ENCODE results near the gene SCARB1. TPM values are rescaled to one million over a fixed set of nuclear protein-coding genes. Genes with fewer than 3 reads are reported as not detected.

SCARB1 gene
- total RNA-seq, 1 experiment from 2014 or later, result 359 TPM

GRCh38 chr12:124812356-124812755, 51.3 kb downstream of the SCARB1 start:
- in situ Hi-C loops (cut with HindIII; ENCODE audit: low pct_unique_long_range_greater_than_20kb, low sequenced_read_pairs), result no loop called here
- intact Hi-C loops (cut with micrococcal nuclease; ENCODE audit: unreplicated experiment), result no loop called here
- ATAC-seq (no peak), DNase-seq (ENCODE audit: low read depth, low spot score) (no peak)
- Histone ChIP-seq H3K36me3 (ENCODE audit: control insufficient read depth, insufficient read depth, low read length) (no peaks in the 10 kb centered on the region; the same call in 1 of the 2 replicates), H3K4me3 (ENCODE audit: low read depth in 2 of 2, low read length in 2 of 2) (no peak overlapping the region), H3K4me1 (ENCODE audit: control insufficient read depth, insufficient read depth, low read length) (no peaks in the 10 kb centered on the region), H3K9me3 (ENCODE audit: control insufficient read depth, insufficient read depth, low read depth, low read length) (no peaks in the 10 kb centered on the region), H3K27ac (ENCODE audit: low read length) (no peak overlapping the region), H3K27me3 (ENCODE audit: control insufficient read depth, insufficient read depth, low read length) (no peaks in the 10 kb centered on the region)
- POLR2A ChIA-PET, result no interaction called here
- CTCF ChIA-PET, result no interaction called here
- TF ChIP-seq TCF7L2 (IDR thresholded peaks at IDR 0.05; ENCODE audit: low read depth, low read length), result no peak
- TF ChIP-seq SIN3A (IDR thresholded peaks at IDR 0.05; ENCODE audit: borderline replicate concordance, insufficient read depth, low read depth, low read length), result no peak
- no peak for TF ChIP-seq POLR2AphosphoS5 (IDR thresholded peaks at IDR 0.05; ENCODE audit: low read depth, low read length)
- BruUV-seq (replicated peaks), result no TSS peak

- ChIA-PET POLR2A (no interaction called here), CTCF (no interaction called here)
- Histone ChIP-seq H3K9me3 (ENCODE audit: control insufficient read depth, insufficient read depth, low read depth, low read length) (no peaks in the 10 kb centered on the region), H3K4me1 (ENCODE audit: control insufficient read depth, insufficient read depth, low read length) (no peaks in the 10 kb centered on the region), H3K27me3 (ENCODE audit: control insufficient read depth, insufficient read depth, low read length) (no peaks in the 10 kb centered on the region), H3K4me3 (ENCODE audit: low read depth in 2 of 2, low read length in 2 of 2) (no peak overlapping the region), H3K27ac (ENCODE audit: low read length) (no peak overlapping the region), H3K36me3 (ENCODE audit: control insufficient read depth, insufficient read depth, low read length) (no peaks in the 10 kb centered on the region; the same call in 1 of the 2 replicates)
- no peak for DNase-seq (ENCODE audit: low read depth, low spot score)
- in situ Hi-C loops (cut with HindIII; ENCODE audit: low pct_unique_long_range_greater_than_20kb, low sequenced_read_pairs) (no loop called here), intact Hi-C loops (cut with micrococcal nuclease; ENCODE audit: unreplicated experiment) (no loop called here)
- TF ChIP-seq POLR2AphosphoS5 (IDR thresholded peaks at IDR 0.05; ENCODE audit: low read depth, low read length), result no peak
- TF ChIP-seq SIN3A (IDR thresholded peaks at IDR 0.05; ENCODE audit: borderline replicate concordance, insufficient read depth, low read depth, low read length), result no peak
- TF ChIP-seq TCF7L2 (IDR thresholded peaks at IDR 0.05; ENCODE audit: low read depth, low read length), result no peak
- no peak for TF ChIP-seq REST (IDR thresholded peaks at IDR 0.05; ENCODE audit: insufficient read depth in 1 of 2, low read depth in 2 of 2, low read length in 1 of 2)
- TF ChIP-seq CTCF (IDR thresholded peaks at IDR 0.05), result no peak
- no TSS peak for BruUV-seq (replicated peaks)
- no peak for ATAC-seq
These were observed 52.0 kb downstream of the SCARB1 start for GRCh38 chr12:124811633-124812032.

GRCh38 chr12:124809878-124810277, 53.8 kb downstream of the SCARB1 start:
- in situ Hi-C loops (cut with HindIII; ENCODE audit: low pct_unique_long_range_greater_than_20kb, low sequenced_read_pairs) (no loop called here), intact Hi-C loops (cut with micrococcal nuclease; ENCODE audit: unreplicated experiment) (no loop called here)
- no peak overlapping the region for H3K27ac ChIP-seq (ENCODE audit: low read length)
- TF ChIP-seq CTCF (IDR thresholded peaks at IDR 0.05), result no peak
- no peak for TF ChIP-seq REST (IDR thresholded peaks at IDR 0.05; ENCODE audit: insufficient read depth in 1 of 2, low read depth in 2 of 2, low read length in 1 of 2)
- no peak for TF ChIP-seq SIN3A (IDR thresholded peaks at IDR 0.05; ENCODE audit: borderline replicate concordance, insufficient read depth, low read depth, low read length)
- no peak for TF ChIP-seq TCF7L2 (IDR thresholded peaks at IDR 0.05; ENCODE audit: low read depth, low read length)
- no peak for TF ChIP-seq POLR2AphosphoS5 (IDR thresholded peaks at IDR 0.05; ENCODE audit: low read depth, low read length)
- ChIA-PET CTCF (no interaction called here), POLR2A (no interaction called here)
- BruUV-seq (replicated peaks), result no TSS peak
- H3K27me3 ChIP-seq (ENCODE audit: control insufficient read depth, insufficient read depth, low read length), result no peaks in the 10 kb centered on the region
- no peaks in the 10 kb centered on the region; the same call in 1 of the 2 replicates for H3K36me3 ChIP-seq (ENCODE audit: control insufficient read depth, insufficient read depth, low read length)
- ATAC-seq (no peak), DNase-seq (ENCODE audit: low read depth, low spot score) (no peak)
- H3K4me3 ChIP-seq (ENCODE audit: low read depth in 2 of 2, low read length in 2 of 2), result no peak overlapping the region
- no peaks in the 10 kb centered on the region for H3K9me3 ChIP-seq (ENCODE audit: control insufficient read depth, insufficient read depth, low read depth, low read length)
- H3K4me1 ChIP-seq (ENCODE audit: control insufficient read depth, insufficient read depth, low read length), result no peaks in the 10 kb centered on the region

Measured in Panc1 (cell line).